HG02938 (cell line): ENCODE data around the gene SDCCAG8.

ENCODE experiments used
- ATAC-seq: cut with Tn5 transposase; IDR thresholded peaks from one replicate; pipeline ENCODE4 v1.9.1; 2021; ENCODE audit warnings: mild to moderate bottlenecking, moderate library complexity; ENCODE audit not compliant: unreplicated experiment

The SDCCAG8 gene

GRCh38 chr1:243253926-243254232, 2.0 kb upstream of the SDCCAG8 start:
- ATAC-seq, result no peak

GRCh38 chr1:243254233-243254926, 1.5 kb upstream of the SDCCAG8 start:
- ATAC-seq, result peak; percentile 17

GRCh38 chr1:243254927-243255790, 682 bp upstream of the SDCCAG8 start, which contains the start of gene CEP170:
TSS of gene CEP170 (minus strand) at chr1:243255281. CDS start at chr1:243225280, 30,001 bp downstream.
- ATAC-seq, result peak; percentile 50

- no peak for ATAC-seq
These were observed 749 bp downstream of the SDCCAG8 start for GRCh38 chr1:243256590-243256989.

GRCh38 chr1:243257189-243257588, 1.3 kb downstream of the SDCCAG8 start:
- no peak for ATAC-seq

GRCh38 chr1:243258731-243259130, 2.9 kb downstream of the SDCCAG8 start:
- ATAC-seq, result no peak

GRCh38 chr1:243260221-243260880, 4.5 kb downstream of the SDCCAG8 start:
- no peak for ATAC-seq

GRCh38 chr1:243261390-243261789, 5.5 kb downstream of the SDCCAG8 start:
- no peak for ATAC-seq

- ATAC-seq, result no peak
These were observed 8.9 kb downstream of the SDCCAG8 start for GRCh38 chr1:243264717-243265116.

GRCh38 chr1:243266231-243266630, 10.4 kb downstream of the SDCCAG8 start:
- no peak for ATAC-seq

GRCh38 chr1:243267471-243267880, 11.6 kb downstream of the SDCCAG8 start:
- ATAC-seq, result no peak

- no peak for ATAC-seq
These were observed 12.2 kb downstream of the SDCCAG8 start for GRCh38 chr1:243267914-243268653.

- ATAC-seq, result peak; percentile 19
These were observed 13.1 kb downstream of the SDCCAG8 start for GRCh38 chr1:243268751-243269460.

GRCh38 chr1:243269461-243269801, 13.6 kb downstream of the SDCCAG8 start:
- ATAC-seq, result peak; percentile 51

- no peak for ATAC-seq
These were observed 14.4 kb downstream of the SDCCAG8 start for GRCh38 chr1:243270097-243270864.

- no peak for ATAC-seq
These were observed 16.2 kb downstream of the SDCCAG8 start for GRCh38 chr1:243271996-243272395.

GRCh38 chr1:243272401-243272800, 16.6 kb downstream of the SDCCAG8 start:
- ATAC-seq, result no peak

GRCh38 chr1:243273506-243273905, 17.7 kb downstream of the SDCCAG8 start:
- ATAC-seq, result no peak

- no peak for ATAC-seq
These were observed 18.1 kb downstream of the SDCCAG8 start for GRCh38 chr1:243273945-243274344.

GRCh38 chr1:243275316-243275715, 19.5 kb downstream of the SDCCAG8 start:
- ATAC-seq, result no peak
